Caco-2 (cell line): ENCODE data around the gene PAK5. TPM values are rescaled to one million over a fixed set of nuclear protein-coding genes. Genes with fewer than 3 reads are reported as not detected.

ENCODE experiments used
- BruUV-seq: library from RNA; stranded (reverse); fragments of 400-500 nt; replicated peaks from 2 replicates; lab custom pipeline; 2021; lab: Mats Ljungman, UMichigan
- CTCF ChIA-PET: fragments of 300-600 bp; sonication (Branson Sonifier 250); formaldehyde crosslinking; loops from one replicate; lab custom pipeline; 2022; ENCODE audit warnings: antibody characterized with exemption; lab: Charles Lee
- POLR2A ChIA-PET: fragments of 300-600 bp; sonication (Branson Sonifier 250); formaldehyde crosslinking; loops from one replicate; lab custom pipeline; 2022; ENCODE audit warnings: antibody characterized with exemption; lab: Charles Lee
- DNase-seq, 2 experiments: peaks; one replicate each; pipeline versions ENCODE4 v3.0.0 to v3.0.0-alpha.2; 2020 to 2022
- H3K27me3 ChIP-seq: replicated peaks from 2 replicates; pipeline ENCODE4 v1.6.0; 2011; ENCODE audit warnings: low read length; ENCODE audit not compliant: control insufficient read depth, insufficient read depth
- H3K36me3 ChIP-seq: 2 replicates; pipeline ENCODE4 v1.5.1; 2011; ENCODE audit warnings: low read length; ENCODE audit not compliant: control insufficient read depth, insufficient read depth
- H3K4me1 ChIP-seq: fragments of 250-450 bp; sonication (Bioruptor Pico); 2 replicates; pipeline ENCODE4 v1.5.1; 2020; ENCODE audit warnings: mild to moderate bottlenecking
- H3K4me3 ChIP-seq: 2 replicates; pipeline ENCODE4 v1.5.1; 2011; ENCODE audit warnings: low read depth, mild to moderate bottlenecking, control low read depth, low read length
- H3K9me3 ChIP-seq: fragments of 250-450 bp; sonication (Bioruptor Pico); 2 replicates; pipeline ENCODE4 v1.5.1; 2020; ENCODE audit warnings: mild to moderate bottlenecking, moderate library complexity
- H3K27ac Mint-ChIP-seq: one replicate; pipeline ENCODE4 v1.8.0; 2022; ENCODE audit warnings: mixed read lengths; ENCODE audit not compliant: unreplicated experiment
- H3K27me3 Mint-ChIP-seq: one replicate; pipeline ENCODE4 v1.8.0; 2022; ENCODE audit warnings: mixed read lengths; ENCODE audit not compliant: insufficient read depth, unreplicated experiment
- H3K36me3 Mint-ChIP-seq: one replicate; pipeline ENCODE4 v1.8.0; 2022; ENCODE audit warnings: mild to moderate bottlenecking, mixed read lengths; ENCODE audit not compliant: insufficient read depth, unreplicated experiment
- H3K4me1 Mint-ChIP-seq: one replicate; pipeline ENCODE4 v1.8.0; 2022; ENCODE audit warnings: low read depth, mixed read lengths; ENCODE audit not compliant: unreplicated experiment
- H3K4me3 Mint-ChIP-seq: one replicate; pipeline ENCODE4 v1.8.0; 2022; ENCODE audit warnings: mild to moderate bottlenecking, moderate library complexity, mixed read lengths; ENCODE audit not compliant: unreplicated experiment
- H3K9me3 Mint-ChIP-seq: one replicate; pipeline ENCODE4 v1.8.0; 2022; ENCODE audit warnings: mixed read lengths; ENCODE audit not compliant: unreplicated experiment
- CTCF ChIP-seq, 2 experiments: fragments of 200-600 bp in 1 of 2; IDR thresholded peaks; 1 replicate in 1 of 2; 2 replicates in 1 of 2; pipeline versions ENCODE4 v1.5.1 to v1.8.0; 2011 to 2022; ENCODE audit warnings: antibody characterized with exemption in 1 of 2, control low read depth in 1 of 2, inconsistent platforms in 1 of 2, low read depth in 1 of 2, low read length in 1 of 2, mild to moderate bottlenecking in 1 of 2, moderate library complexity in 1 of 2; ENCODE audit not compliant: insufficient read depth in 1 of 2, severe bottlenecking in 1 of 2, unreplicated experiment in 1 of 2
- intact Hi-C: fragments of 100-400 bp; cut with micrococcal nuclease; formaldehyde crosslinking; loops from one replicate; pipeline ENCODE4 v1.10.0; 2022; ENCODE audit not compliant: unreplicated experiment
- total RNA-seq: library from RNA; stranded (reverse); gene quantifications from 2 replicates; pipeline ENCODE4 v1.2.3, GENCODE V29; 2022

The PAK5 gene
- total RNA-seq, 1 experiment from 2014 or later, result not detected

DNA sequence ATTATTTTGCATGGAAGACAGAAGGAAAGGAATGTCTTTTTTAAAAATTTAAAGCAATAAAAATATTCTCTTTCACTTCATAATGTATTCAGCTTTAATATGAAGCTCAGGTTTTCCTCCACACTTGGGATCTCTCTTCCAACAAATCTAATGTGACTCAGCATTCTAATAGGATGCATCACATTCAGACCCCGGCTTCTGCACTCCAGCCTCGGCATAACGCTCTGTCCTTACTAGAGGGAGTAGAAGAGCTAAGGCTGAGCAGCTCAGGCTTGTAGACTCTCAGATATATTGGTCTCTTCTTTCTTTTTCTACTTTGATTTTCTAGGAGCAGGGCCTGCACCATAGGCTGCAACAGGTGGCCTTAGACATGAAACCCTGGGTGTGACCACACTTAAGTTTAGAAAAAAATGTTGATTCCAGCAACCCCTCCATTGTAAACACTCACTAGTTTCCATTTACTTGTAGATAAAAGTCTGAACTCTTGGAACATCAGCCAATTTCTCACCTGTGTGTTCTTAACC, 161.7 kb downstream of the PAK5 start:
- POLR2A ChIA-PET, result no interaction called here
- Histone ChIP-seq H3K36me3 (no peaks in the 10 kb centered on the region), H3K4me1 (no peaks in the 10 kb centered on the region), H3K9me3 (no peaks in the 10 kb centered on the region; the same call in 1 of the 2 replicates), H3K4me3 (no peak overlapping the region), H3K27me3 (no peaks in the 10 kb centered on the region)
- H3K27ac Mint-ChIP-seq, result no peak overlapping the region
- TF ChIP-seq CTCF (IDR thresholded peaks at IDR 0.05; ENCODE audit: insufficient read depth in 1 of 2, low read depth in 1 of 2, low read length in 1 of 2, severe bottlenecking in 1 of 2, unreplicated experiment in 1 of 2), result no peak
- no peaks in the 10 kb centered on the region for H3K9me3 Mint-ChIP-seq
- H3K4me1 Mint-ChIP-seq, result no peaks in the 10 kb centered on the region
- BruUV-seq, result no TSS peak
- DNase-seq, result no peak
- no peaks in the 10 kb centered on the region for H3K36me3 Mint-ChIP-seq
- peaks cover 8% of the 10 kb centered on the region for H3K27me3 Mint-ChIP-seq
- CTCF ChIA-PET, result no interaction called here
- H3K4me3 Mint-ChIP-seq, result no peak overlapping the region
- intact Hi-C loops, result no loop called here

DNA sequence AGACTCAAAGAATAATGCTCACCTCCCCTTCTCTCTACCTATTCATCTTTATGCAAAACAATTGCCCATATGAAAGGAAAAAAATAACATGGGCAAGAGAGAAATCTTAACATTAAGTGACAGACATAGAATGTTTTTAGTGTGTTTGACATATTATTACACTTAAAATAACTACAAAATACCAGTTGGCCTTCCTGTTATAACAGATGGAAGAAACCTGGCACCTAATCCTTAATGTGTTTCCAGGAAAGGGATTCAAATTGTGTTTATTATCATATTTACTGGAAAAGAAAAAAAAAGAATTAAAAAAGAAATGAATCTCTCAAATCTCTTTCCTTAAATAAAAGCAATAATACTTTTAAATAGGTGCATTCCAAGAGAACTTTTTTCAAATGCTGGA, 165.9 kb downstream of the PAK5 start:
- Histone ChIP-seq H3K27me3 (no peaks in the 10 kb centered on the region), H3K4me3 (no peak overlapping the region), H3K4me1 (no peaks in the 10 kb centered on the region), H3K9me3 (no peaks in the 10 kb centered on the region; the same call in 1 of the 2 replicates), H3K36me3 (no peaks in the 10 kb centered on the region)
- no TSS peak for BruUV-seq
- POLR2A ChIA-PET, result no interaction called here
- H3K27ac Mint-ChIP-seq, result no peak overlapping the region
- no peak for DNase-seq
- H3K36me3 Mint-ChIP-seq, result no peaks in the 10 kb centered on the region
- H3K4me1 Mint-ChIP-seq, result no peaks in the 10 kb centered on the region
- no peaks in the 10 kb centered on the region for H3K9me3 Mint-ChIP-seq
- CTCF ChIA-PET, result no interaction called here
- no peak for TF ChIP-seq CTCF (IDR thresholded peaks at IDR 0.05; ENCODE audit: insufficient read depth in 1 of 2, low read depth in 1 of 2, low read length in 1 of 2, severe bottlenecking in 1 of 2, unreplicated experiment in 1 of 2)
- no peak overlapping the region for H3K4me3 Mint-ChIP-seq
- no peaks in the 10 kb centered on the region for H3K27me3 Mint-ChIP-seq
- intact Hi-C loops, result no loop called here

DNA sequence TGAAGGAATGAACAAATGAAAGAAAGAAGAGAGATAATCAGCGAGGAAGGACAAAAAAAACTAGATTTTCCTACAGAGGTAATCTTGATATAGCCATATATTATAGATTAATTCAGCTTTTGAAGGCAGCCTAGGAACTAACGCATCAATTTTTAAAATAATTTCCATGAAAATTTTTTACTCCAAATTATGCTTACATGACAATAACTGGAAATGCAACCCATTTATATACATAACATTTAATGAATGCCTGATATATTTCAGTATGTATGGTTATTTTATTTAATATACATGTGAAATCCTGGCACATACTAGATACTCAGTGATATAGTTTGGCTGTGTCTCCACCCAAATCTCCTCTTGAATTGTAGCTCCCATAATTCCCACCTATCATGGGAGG, 166.8 kb downstream of the PAK5 start:
- Histone ChIP-seq H3K4me3 (no peak overlapping the region), H3K27me3 (no peaks in the 10 kb centered on the region), H3K4me1 (no peaks in the 10 kb centered on the region), H3K9me3 (no peaks in the 10 kb centered on the region; the same call in 1 of the 2 replicates), H3K36me3 (no peaks in the 10 kb centered on the region)
- DNase-seq, result no peak
- Mint-ChIP-seq H3K36me3 (no peaks in the 10 kb centered on the region), H3K9me3 (no peaks in the 10 kb centered on the region), H3K27ac (no peak overlapping the region), H3K4me3 (no peak overlapping the region), H3K4me1 (no peaks in the 10 kb centered on the region), H3K27me3 (no peaks in the 10 kb centered on the region)
- no TSS peak for BruUV-seq
- intact Hi-C loops, result no loop called here
- CTCF ChIA-PET, result no interaction called here
- no peak for TF ChIP-seq CTCF (IDR thresholded peaks at IDR 0.05; ENCODE audit: insufficient read depth in 1 of 2, low read depth in 1 of 2, low read length in 1 of 2, severe bottlenecking in 1 of 2, unreplicated experiment in 1 of 2)
- POLR2A ChIA-PET, result no interaction called here
